B cell (primary cell): ENCODE data around the gene NECAB2. TPM values are rescaled to one million over a fixed set of nuclear protein-coding genes. Genes with fewer than 3 reads are reported as not detected.

Experiments used
- ATAC-seq: fragments of 200-7000 bp; cut with Tn5 transposase; one replicate; pipeline ENCODE4 v1.10.0; 2021; ENCODE audit warnings: low read depth, mild to moderate bottlenecking, moderate number of reproducible peaks, moderate library complexity
- CTCF ChIA-PET: fragments of 350-600 bp; sonication (Branson Sonifier 250); formaldehyde crosslinking; loops from one replicate; lab custom pipeline; 2021; ENCODE audit warnings: antibody characterized with exemption, inconsistent platforms; lab: Charles Lee
- POLR2A ChIA-PET: fragments of 350-600 bp; sonication (Branson Sonifier 250); formaldehyde crosslinking; loops from one replicate; lab custom pipeline; 2021; ENCODE audit warnings: antibody characterized with exemption; lab: Charles Lee
- DNase-seq: peaks from one replicate; pipeline ENCODE4 v3.0.0; 2013
- H2AFZ ChIP-seq: 2 replicates; pipeline ENCODE4 v1.6.1; 2012; ENCODE audit warnings: mild to moderate bottlenecking, low read depth, low read length; ENCODE audit not compliant: insufficient read depth, poor library complexity, severe bottlenecking
- H3K27ac ChIP-seq, 2 donors: 1 replicate in 1 of 2; 2 replicates in 1 of 2; pipeline ENCODE4 v1.5.1; 2012 to 2013; ENCODE audit warnings: low read length in 2 of 2, mild to moderate bottlenecking in 2 of 2, moderate library complexity in 1 of 2
- H3K27me3 ChIP-seq, 4 experiments: fragments of 200-600 bp in 1 of 4; sonication (generic) in 1 of 4; replicated peaks in 1 of 4; 1 replicate in 2 of 4; 2 replicates in 2 of 4; pipeline versions ENCODE4 v1.6.1 to v1.7.0; 2013 to 2016; ENCODE audit warnings: low read length in 3 of 4, mild to moderate bottlenecking in 2 of 4, mixed read lengths in 1 of 4, moderate library complexity in 1 of 4; ENCODE audit not compliant: insufficient read depth in 4 of 4, control insufficient read depth in 3 of 4; ENCODE audit errors: control extremely low read depth in 1 of 4
- H3K36me3 ChIP-seq, 2 experiments: replicated peaks in 1 of 2; 1 replicate in 1 of 2; 2 replicates in 1 of 2; pipeline versions ENCODE4 v1.6.1 to v1.7.1; 2013; ENCODE audit warnings: low read length in 1 of 2; ENCODE audit not compliant: insufficient read depth in 2 of 2, control insufficient read depth in 1 of 2; ENCODE audit errors: control extremely low read depth in 1 of 2, extremely low read depth in 1 of 2
- H3K4me1 ChIP-seq, 2 donors: fragments of 200-600 bp in 1 of 2; sonication (generic) in 1 of 2; 1 replicate in 1 of 2; 2 replicates in 1 of 2; pipeline versions ENCODE4 v1.5.1 to v1.6.1; 2013 to 2017; ENCODE audit warnings: low read length in 2 of 2; ENCODE audit not compliant: control insufficient read depth in 2 of 2, insufficient read depth in 2 of 2
- H3K4me2 ChIP-seq: replicated peaks from 2 replicates; pipeline ENCODE3; 2012; ENCODE audit warnings: mild to moderate bottlenecking, low read depth, low read length; ENCODE audit not compliant: poor library complexity, severe bottlenecking
- H3K4me3 ChIP-seq, 5 experiments: fragments of 200-600 bp in 1 of 5; sonication (generic) in 1 of 5; 1 replicate in 3 of 5; 2 replicates in 2 of 5; pipeline versions ENCODE4 v1.5.1 to v1.7.0; 2011 to 2016; ENCODE audit warnings: low read length in 4 of 5, mild to moderate bottlenecking in 4 of 5, low read depth in 2 of 5, control low read depth in 1 of 5, moderate library complexity in 1 of 5; ENCODE audit not compliant: insufficient read depth in 1 of 5; ENCODE audit errors: control extremely low read depth in 1 of 5, extremely low read depth in 1 of 5
- H3K79me2 ChIP-seq: fragments of 200-600 bp; sonication (generic); one replicate; pipeline ENCODE4 v1.6.0; 2016; ENCODE audit warnings: low read length; ENCODE audit not compliant: control insufficient read depth, insufficient read depth
- H3K9ac ChIP-seq: fragments of 200-600 bp; sonication (generic); 2 replicates; pipeline ENCODE4 v1.6.1; 2017; ENCODE audit warnings: mild to moderate bottlenecking, low read length, moderate library complexity
- H3K9me3 ChIP-seq, 3 donors: one replicate each; pipeline versions ENCODE4 v1.6.1 to v1.7.1; 2013; ENCODE audit warnings: low read length in 2 of 3; ENCODE audit not compliant: control insufficient read depth in 2 of 3, insufficient read depth in 1 of 3; ENCODE audit errors: control extremely low read depth in 1 of 3
- H4K20me1 ChIP-seq: 2 replicates; pipeline ENCODE4 v1.6.0; 2012; ENCODE audit warnings: mild to moderate bottlenecking, low read length; ENCODE audit not compliant: insufficient read depth, control insufficient read depth, poor library complexity, severe bottlenecking
- H3K27ac Mint-ChIP-seq: one replicate; pipeline ENCODE4 v1.8.0; 2021; ENCODE audit warnings: mixed read lengths
- H3K27me3 Mint-ChIP-seq: one replicate; pipeline ENCODE4 v1.8.0; 2021; ENCODE audit warnings: mixed read lengths
- H3K4me1 Mint-ChIP-seq: one replicate; pipeline ENCODE4 v1.8.0; 2021; ENCODE audit warnings: mixed read lengths
- H3K4me3 Mint-ChIP-seq: one replicate; pipeline ENCODE4 v1.8.0; 2021; ENCODE audit warnings: mixed read lengths
- H3K9me3 Mint-ChIP-seq: one replicate; pipeline ENCODE4 v1.8.0; 2022; ENCODE audit warnings: mixed read lengths; ENCODE audit not compliant: insufficient read depth
- CTCF ChIP-seq: fragments of 200-600 bp; IDR thresholded peaks from one replicate; pipeline ENCODE4 v1.8.0; 2022; ENCODE audit warnings: antibody characterized with exemption, mild to moderate bottlenecking
- EZH2 ChIP-seq: IDR thresholded peaks from 2 replicates; pipeline ENCODE4 v1.6.1; 2012; ENCODE audit warnings: borderline replicate concordance, low read depth, mild to moderate bottlenecking, moderate library complexity, low read length; ENCODE audit not compliant: insufficient read depth, poor library complexity, severe bottlenecking
- WGBS: methylation state at CpG from one replicate; pipeline ENCODE4 v1.1.5; 2013; ENCODE audit warnings: missing lambda C conversion rate; ENCODE audit not compliant: insufficient coverage; 5-methylcytosine and 5-hydroxymethylcytosine counted together
- intact Hi-C: fragments of 100-400 bp; cut with micrococcal nuclease; formaldehyde crosslinking; loops from one replicate; pipeline ENCODE4 v1.10.0; 2022
- polyA plus RNA-seq: library from polyadenylated mRNA; depleted of rRNA; stranded (reverse); fragments of >200 nt; gene quantifications from 2 replicates; pipeline ENCODE4 v1.2.3, GENCODE V29; 2012
- total RNA-seq, 2 donors: library from RNA; stranded (reverse); fragments of 120-200 nt in 1 of 2; gene quantifications; 1 replicate in 1 of 2; 2 replicates in 1 of 2; pipeline versions ENCODE4 v1.2.3 to v1.2.4, GENCODE V29; 2013 to 2022

Gene NECAB2
- total and polyA plus RNA-seq, 2 donors (not counting 1 experiment from before 2014, with no cell fraction given): not detected

GRCh38 chr16:84048871-84049270 lies 80.8 kb downstream of the NECAB2 start:
- intact Hi-C loops: no loop called here
- DNase-seq (no peak), ATAC-seq (no peak)
- H3K4me3 ChIP-seq: no peak overlapping the region
- no peak overlapping the region for H3K4me2 ChIP-seq
- no peak overlapping the region for H3K4me3 Mint-ChIP-seq
- WGBS: 89% methylated on average over 10 of the region's 13 CpGs
- H3K27ac ChIP-seq: no peak overlapping the region
- H3K27me3 ChIP-seq: peaks cover 0 to 7% (median under 1%) of the 10 kb centered on the region in 4 experiments
- H3K36me3 ChIP-seq: peaks cover 4 to 38% of the 10 kb centered on the region in 2 experiments
- no peaks in the 10 kb centered on the region for H3K4me1 Mint-ChIP-seq
- H3K79me2 ChIP-seq: no peaks in the 10 kb centered on the region
- TF ChIP-seq CTCF (no peak), EZH2 (no peak)
- no peak overlapping the region for H3K27ac Mint-ChIP-seq
- H4K20me1 ChIP-seq: no peaks in the 10 kb centered on the region
- POLR2A ChIA-PET: no interaction called here
- H3K27me3 Mint-ChIP-seq: peaks cover 7% of the 10 kb centered on the region
- H3K9me3 ChIP-seq: peaks cover 0 to 2% (median 0%) of the 10 kb centered on the region in 3 donors
- H3K9me3 Mint-ChIP-seq: no peaks in the 10 kb centered on the region
- H3K9ac ChIP-seq: no peak overlapping the region
- H3K4me1 ChIP-seq: no peaks in the 10 kb centered on the region
- H2AFZ ChIP-seq: no peak overlapping the region
- CTCF ChIA-PET: no interaction called here

- WGBS: 83% methylated on average over 13 of the region's 13 CpGs
These were observed 81.5 kb downstream of the NECAB2 start for GRCh38 chr16:84049403-84050060.

More at GRCh38 chr16:84049403-84050060, 81.5 kb downstream of the NECAB2 start:
- Histone ChIP-seq H3K27ac (no peak overlapping the region), H3K9me3 (peaks cover 0 to 2% (median 0%) of the 10 kb centered on the region in 3 donors), H3K9ac (no peak overlapping the region), H3K36me3 (peaks cover 4 to 45% of the 10 kb centered on the region in 2 experiments), H4K20me1 (no peaks in the 10 kb centered on the region), H3K4me3 (no peak overlapping the region), H3K4me2 (no peak overlapping the region), H3K4me1 (no peaks in the 10 kb centered on the region), H2AFZ (no peak overlapping the region), H3K79me2 (no peaks in the 10 kb centered on the region), H3K27me3 (peaks cover 0 to 4% (median 0%) of the 10 kb centered on the region in 4 experiments)
- no peaks in the 10 kb centered on the region for H3K9me3 Mint-ChIP-seq
- intact Hi-C loops: no loop called here
- ATAC-seq (no peak), DNase-seq (no peak)
- H3K4me1 Mint-ChIP-seq: no peaks in the 10 kb centered on the region
- ChIA-PET CTCF (no interaction called here), POLR2A (no interaction called here)
- H3K27ac Mint-ChIP-seq: no peak overlapping the region
- peaks cover under 1% of the 10 kb centered on the region for H3K27me3 Mint-ChIP-seq
- TF ChIP-seq CTCF: no peak
- TF ChIP-seq EZH2: no peak
- H3K4me3 Mint-ChIP-seq: no peak overlapping the region
